HepG2 (cell line): ENCODE measurements around the gene DHX30. TPM values are rescaled to one million over a fixed set of nuclear protein-coding genes. Genes with fewer than 3 reads are reported as not detected.

Source experiments
- ATAD3A ChIP-seq: sonication (generic); formaldehyde crosslinking; IDR thresholded peaks from 2 replicates; pipeline ENCODE4 v1.4.0; 2020; ENCODE audit warnings: missing genetic modification reagents
- GZF1 ChIP-seq: sonication (generic); formaldehyde crosslinking; IDR thresholded peaks from 2 replicates; pipeline ENCODE4 v1.5.1; 2020; ENCODE audit warnings: mild to moderate bottlenecking, missing genetic modification reagents
- HBP1 ChIP-seq: IDR thresholded peaks from 2 replicates; pipeline ENCODE4 v1.6.1; 2016; ENCODE audit warnings: low read depth, control low read depth
- JARID2 ChIP-seq: sonication (generic); formaldehyde crosslinking; IDR thresholded peaks from 2 replicates; pipeline ENCODE4 v1.8.1; 2023; ENCODE audit warnings: missing genetic modification reagents, inconsistent platforms; ENCODE audit not compliant: insufficient replicate concordance
- JDP2 ChIP-seq: sonication (generic); formaldehyde crosslinking; IDR thresholded peaks from 2 replicates; pipeline ENCODE4 v1.8.1; 2022; ENCODE audit warnings: missing genetic modification reagents, borderline replicate concordance
- KDM2A ChIP-seq: sonication (generic); formaldehyde crosslinking; IDR thresholded peaks from 2 replicates; pipeline ENCODE4 v1.4.0; 2020; ENCODE audit warnings: low read depth, missing genetic modification reagents, borderline replicate concordance
- KLF15 ChIP-seq: sonication (generic); formaldehyde crosslinking; IDR thresholded peaks from 2 replicates; pipeline ENCODE4 v1.8.1; 2023; ENCODE audit warnings: borderline replicate concordance, mild to moderate bottlenecking, inconsistent platforms, missing genetic modification reagents, mixed read lengths
- MAZ ChIP-seq, 2 experiments: sonication (generic) in 1 of 2; formaldehyde crosslinking in 1 of 2; IDR thresholded peaks; 2 replicates each; pipeline versions ENCODE4 v1.5.0 to v1.6.1; 2012 to 2020; ENCODE audit warnings: low read depth in 2 of 2, mild to moderate bottlenecking in 2 of 2, borderline replicate concordance in 1 of 2, improper control_type of control experiment in 1 of 2, low read length in 1 of 2, missing genetic modification reagents in 1 of 2, moderate library complexity in 1 of 2
- MLLT10 ChIP-seq: sonication (generic); formaldehyde crosslinking; IDR thresholded peaks from 2 replicates; pipeline ENCODE4 v1.4.0; 2020; ENCODE audit warnings: missing genetic modification reagents
- MYNN ChIP-seq: sonication (generic); formaldehyde crosslinking; IDR thresholded peaks from 2 replicates; pipeline ENCODE4 v1.4.0; 2020; ENCODE audit warnings: mild to moderate bottlenecking, low read depth, missing genetic modification reagents
- PHF20 ChIP-seq: sonication (generic); formaldehyde crosslinking; IDR thresholded peaks from 2 replicates; pipeline ENCODE4 v1.5.0; 2020; ENCODE audit warnings: mild to moderate bottlenecking, missing genetic modification reagents
- PLRG1 ChIP-seq: fragments of 450-650 bp; conservative IDR thresholded peaks from 2 replicates; pipeline ENCODE4 v1.6.1; 2016
- SMARCC2 ChIP-seq: fragments of 450-650 bp; IDR thresholded peaks from 2 replicates; pipeline ENCODE4 v1.6.1; 2017; ENCODE audit warnings: antibody characterized with exemption, mild to moderate bottlenecking
- TFAP4 ChIP-seq: sonication (generic); IDR thresholded peaks from 2 replicates; pipeline ENCODE4 v1.6.1; 2016; ENCODE audit warnings: low read depth, borderline replicate concordance
- ZFP41 ChIP-seq: sonication (generic); formaldehyde crosslinking; IDR thresholded peaks from 2 replicates; pipeline ENCODE4 v1.4.0; 2020; ENCODE audit warnings: mild to moderate bottlenecking, missing genetic modification reagents, borderline replicate concordance
- ZHX2 ChIP-seq, 2 experiments: sonication (generic) in 1 of 2; formaldehyde crosslinking in 1 of 2; IDR thresholded peaks; 2 replicates each; pipeline versions ENCODE4 v1.6.1 to v1.9.0; 2014 to 2022; ENCODE audit warnings: antibody characterized with exemption in 1 of 2, borderline replicate concordance in 1 of 2, inconsistent platforms in 1 of 2, low read depth in 1 of 2, missing genetic modification reagents in 1 of 2
- ZNF546 ChIP-seq: sonication (generic); formaldehyde crosslinking; conservative IDR thresholded peaks from 2 replicates; pipeline ENCODE4 v1.8.1; 2023; ENCODE audit warnings: mild to moderate bottlenecking, missing genetic modification reagents
- ZNF746 ChIP-seq: sonication (generic); formaldehyde crosslinking; IDR thresholded peaks from 2 replicates; pipeline ENCODE4 v1.8.0; 2022; ENCODE audit warnings: mild to moderate bottlenecking, missing genetic modification reagents
- ZNF768 ChIP-seq: sonication (generic); formaldehyde crosslinking; IDR thresholded peaks from 2 replicates; pipeline ENCODE4 v1.4.0; 2020; ENCODE audit warnings: missing genetic modification reagents
- ZNF790 ChIP-seq: sonication (generic); formaldehyde crosslinking; IDR thresholded peaks from 2 replicates; pipeline ENCODE4 v1.8.0; 2022; ENCODE audit warnings: missing genetic modification reagents, mild to moderate bottlenecking, borderline replicate concordance
- polyA plus RNA-seq, 8 experiments: library from polyadenylated mRNA; depleted of rRNA in 3 of 8; stranded (reverse) in 7 of 8; unstranded in 1 of 8; fragments of >200 nt; fragmentation: Illumina TruSeq in 4 of 8; extraction: Trizol in 4 of 8; gene quantifications; 2 replicates each; pipeline versions ENCODE4 v1.2.1 to v1.2.3, GENCODE V29; 2011 to 2016; ENCODE audit warnings: low read depth in 4 of 8, missing spikeins in 1 of 8, mixed read lengths in 1 of 8; ENCODE audit not compliant: insufficient read depth in 1 of 8
- total RNA-seq, 5 experiments: library from RNA; depleted of rRNA; stranded (reverse); fragments of >200 nt; fragmentation: Illumina TruSeq; extraction: Trizol; gene quantifications; 2 replicates each; pipeline ENCODE4 v1.2.3, GENCODE V29; 2016; ENCODE audit warnings: low read depth in 1 of 5

The DHX30 gene
- total and polyA plus RNA-seq, 2 of the 13 experiments (the other 11 are each of a cell fraction or from before 2014, with no cell fraction given) = 30.6 to 59.4 TPM

GRCh38 chr3:47824541-47825473 lies 21.9 kb downstream of the DHX30 start (continued):
- TF ChIP-seq MAZ (IDR thresholded peaks at IDR 0.05; ENCODE audit: borderline replicate concordance, low read depth, low read length) = 0 out of 2 replicates have a peak, but pooled peaks have one; percentile 47
- peak; percentile 86 for TF ChIP-seq MAZ (CRISPR knock-in tag; IDR thresholded peaks at IDR 0.05; ENCODE audit: low read depth)
- TF ChIP-seq ZHX2 (IDR thresholded peaks at IDR 0.05; ENCODE audit: low read depth) = no peak
- peak; percentile 64; the same call in 1 of the 2 replicates for TF ChIP-seq ZHX2 (CRISPR knock-in tag; IDR thresholded peaks at IDR 0.05; ENCODE audit: borderline replicate concordance)
- no peak; the same call in 1 of the 2 replicates for TF ChIP-seq ATAD3A (CRISPR knock-in tag)
- 0 out of 2 replicates have a peak, but pooled peaks have one; percentile 54 for TF ChIP-seq GZF1 (CRISPR knock-in tag)
- no peak for TF ChIP-seq MYNN (CRISPR knock-in tag)
- TF ChIP-seq TFAP4 = peak; percentile 16; the same call in 1 of the 2 replicates
- peak; percentile 88 for TF ChIP-seq PHF20 (CRISPR knock-in tag)
- peak; percentile 90 for TF ChIP-seq KDM2A (CRISPR knock-in tag)
- no peak for TF ChIP-seq SMARCC2
- no peak for TF ChIP-seq JARID2 (CRISPR knock-in tag)
- TF ChIP-seq ZFP41 (CRISPR knock-in tag) = no peak
- TF ChIP-seq ZNF790 (CRISPR knock-in tag) = peak; percentile 82
- TF ChIP-seq KLF15 (CRISPR knock-in tag) = peak; percentile 39; the same call in 1 of the 2 replicates
- peak; percentile 69; the same call in 1 of the 2 replicates for TF ChIP-seq ZNF746 (CRISPR knock-in tag)
- peak; percentile 80 for TF ChIP-seq ZNF768 (CRISPR knock-in tag)
- TF ChIP-seq PLRG1 = no peak
- no peak for TF ChIP-seq MLLT10
- TF ChIP-seq HBP1 (CRISPR knock-in tag) = peak; percentile 75; the same call in 1 of the 2 replicates
- no peak for TF ChIP-seq JDP2 (CRISPR knock-in tag)
- TF ChIP-seq ZNF546 = no peak
